Measurements from ENCODE around the gene DDN.
A peak's percentile ranks its signal among the peaks of the same experiment; 100 is the strongest.

DNA sequence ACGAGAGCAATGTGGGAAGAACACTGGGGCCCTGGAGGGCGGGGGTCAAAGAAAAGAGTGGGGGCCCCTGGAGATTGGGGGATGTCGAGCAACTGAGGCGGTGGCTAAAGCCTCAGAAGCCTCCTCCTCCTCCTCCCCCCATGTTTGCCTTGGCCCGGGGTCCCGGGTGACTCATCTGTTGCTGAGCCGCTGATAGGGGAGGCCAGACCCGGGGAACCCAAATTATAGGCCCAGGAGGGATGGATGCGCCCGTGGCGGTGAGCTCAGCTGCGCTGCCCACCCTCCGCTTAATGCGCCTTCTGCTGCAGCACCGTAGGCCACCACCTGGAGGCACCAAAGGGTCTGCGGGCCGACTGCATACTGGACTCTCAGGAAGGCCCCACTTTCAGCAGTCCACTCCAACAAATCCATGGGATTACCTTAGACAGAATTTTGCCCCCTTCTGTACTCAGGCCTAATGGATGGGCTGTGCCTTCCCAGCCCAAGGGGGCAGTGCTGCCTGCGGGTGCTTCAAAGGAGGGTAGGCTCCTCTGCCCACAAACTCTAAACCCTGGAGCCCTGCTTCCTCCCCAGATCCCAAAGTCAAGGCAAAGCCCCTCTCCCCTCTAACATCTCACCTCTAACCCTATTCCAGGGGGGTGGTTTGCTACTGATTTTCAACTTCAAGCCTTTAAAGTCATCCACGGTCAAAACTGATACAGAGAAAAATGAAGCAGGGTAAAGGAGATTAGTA, 25.1 kb downstream of the DDN start:
- TF ChIP-seq FOXJ3 (CRISPR knock-in tag; IDR thresholded peaks at IDR 0.05) = no peak
- no peak for TF ChIP-seq YY1 (IDR thresholded peaks at IDR 0.05; ENCODE audit: low read depth)
- TF ChIP-seq CHD2 (IDR thresholded peaks at IDR 0.05; ENCODE audit: low read length, partially characterized antibody) = no peak
- TF ChIP-seq CTCF (IDR thresholded peaks at IDR 0.05) = peak; percentile 63
- TF ChIP-seq EZH2phosphoT487 (IDR thresholded peaks at IDR 0.05; ENCODE audit: borderline replicate concordance, low read depth) = no peak
- no peak for TF ChIP-seq FOXM1 (IDR thresholded peaks at IDR 0.05; ENCODE audit: low read depth)
- no peak for TF ChIP-seq MAX (IDR thresholded peaks at IDR 0.05; ENCODE audit: low read depth)
- no peak for TF ChIP-seq RXRA (IDR thresholded peaks at IDR 0.05; ENCODE audit: borderline replicate concordance, low read depth)
- no peak for TF ChIP-seq EP300 (IDR thresholded peaks at IDR 0.05; ENCODE audit: borderline replicate concordance in 1 of 2, low read depth in 1 of 2, low read length in 1 of 2)
- no peak for TF ChIP-seq USF2 (IDR thresholded peaks at IDR 0.05; ENCODE audit: borderline replicate concordance, low read depth, low read length)
- no peak for TF ChIP-seq MXI1 (IDR thresholded peaks at IDR 0.05; ENCODE audit: low read depth, low read length)
- TF ChIP-seq POLR2AphosphoS5 (IDR thresholded peaks at IDR 0.05; ENCODE audit: low read depth, low read length) = no peak
- no peak for TF ChIP-seq TEAD4 (IDR thresholded peaks at IDR 0.05; ENCODE audit: borderline replicate concordance, insufficient read depth)
